GM19240 (cell line): Measurements from ENCODE around the gene RPP38.

Experiments
- DNase-seq: peaks from one replicate; pipeline ENCODE4 v3.0.0; 2011; ENCODE audit warnings: low spot score; ENCODE audit not compliant: insufficient read length

RPP38 gene

GRCh38 chr10:15152556-15152955, 55.4 kb downstream of the RPP38 start:
- no peak for DNase-seq
